ENCODE data around the gene PSMD14.

DNA sequence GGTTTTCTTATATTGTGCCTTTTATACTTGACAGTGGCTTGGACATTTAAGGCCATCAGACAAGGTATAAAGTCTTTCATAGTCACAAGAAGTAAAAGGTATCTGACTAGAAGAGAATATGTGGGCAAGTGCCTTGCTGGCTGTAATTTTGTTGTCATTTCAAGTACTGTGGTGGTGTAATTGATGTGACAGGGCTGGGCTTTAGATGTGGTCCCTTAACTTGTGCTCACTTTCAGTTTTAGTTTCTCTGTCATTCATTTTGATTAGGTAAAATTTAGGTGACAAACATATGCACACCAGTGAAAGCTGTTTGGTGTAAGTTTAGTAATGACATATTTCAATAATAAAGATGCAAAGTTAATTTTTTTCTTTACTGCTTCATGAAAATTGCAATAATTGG lies 76.6 kb downstream of the PSMD14 start:
- TF ChIP-seq, protein P1, sequence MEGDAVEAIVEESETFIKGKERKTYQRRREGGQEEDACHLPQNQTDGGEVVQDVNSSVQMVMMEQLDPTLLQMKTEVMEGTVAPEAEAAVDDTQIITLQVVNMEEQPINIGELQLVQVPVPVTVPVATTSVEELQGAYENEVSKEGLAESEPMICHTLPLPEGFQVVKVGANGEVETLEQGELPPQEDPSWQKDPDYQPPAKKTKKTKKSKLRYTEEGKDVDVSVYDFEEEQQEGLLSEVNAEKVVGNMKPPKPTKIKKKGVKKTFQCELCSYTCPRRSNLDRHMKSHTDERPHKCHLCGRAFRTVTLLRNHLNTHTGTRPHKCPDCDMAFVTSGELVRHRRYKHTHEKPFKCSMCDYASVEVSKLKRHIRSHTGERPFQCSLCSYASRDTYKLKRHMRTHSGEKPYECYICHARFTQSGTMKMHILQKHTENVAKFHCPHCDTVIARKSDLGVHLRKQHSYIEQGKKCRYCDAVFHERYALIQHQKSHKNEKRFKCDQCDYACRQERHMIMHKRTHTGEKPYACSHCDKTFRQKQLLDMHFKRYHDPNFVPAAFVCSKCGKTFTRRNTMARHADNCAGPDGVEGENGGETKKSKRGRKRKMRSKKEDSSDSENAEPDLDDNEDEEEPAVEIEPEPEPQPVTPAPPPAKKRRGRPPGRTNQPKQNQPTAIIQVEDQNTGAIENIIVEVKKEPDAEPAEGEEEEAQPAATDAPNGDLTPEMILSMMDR (conservative IDR thresholded peaks at IDR 0.05 in 1 of 2, IDR thresholded peaks at IDR 0.05 in 1 of 2; ENCODE audit: low read depth in 1 of 2, low read length in 2 of 2), result no peak
- no peak for TF ChIP-seq EZH2 (IDR thresholded peaks at IDR 0.05; ENCODE audit: low read length, missing control alignments)

Data from fibroblast of lung (primary cell).